Bronchus fibroblast of lung (primary cell): Measurements from ENCODE around the gene BRICD5. TPM values are rescaled to one million over a fixed set of nuclear protein-coding genes. Genes with fewer than 3 reads are reported as not detected.

Experiments used
- total RNA-seq: library from RNA; depleted of rRNA; stranded (reverse); fragments of >200 nt; gene quantifications from 2 replicates; pipeline ENCODE4 v1.2.3, GENCODE V29; 2015

The BRICD5 gene
- 1.3 and 2.7 TPM in 2 replicates for total RNA-seq

GRCh38 chr16:2210386-2211365 lies at the start of gene BRICD5:
TSS of gene BRICD5 (minus strand) at chr16:2210863. CDS start at chr16:2210833, 30 bp downstream.

GRCh38 chr16:2251296-2252111 lies 40.8 kb upstream of the BRICD5 start, which contains the start of gene ECI1:
TSS of gene ECI1 (minus strand) at chr16:2251587. CDS start at chr16:2251566, 21 bp downstream.

DNA sequence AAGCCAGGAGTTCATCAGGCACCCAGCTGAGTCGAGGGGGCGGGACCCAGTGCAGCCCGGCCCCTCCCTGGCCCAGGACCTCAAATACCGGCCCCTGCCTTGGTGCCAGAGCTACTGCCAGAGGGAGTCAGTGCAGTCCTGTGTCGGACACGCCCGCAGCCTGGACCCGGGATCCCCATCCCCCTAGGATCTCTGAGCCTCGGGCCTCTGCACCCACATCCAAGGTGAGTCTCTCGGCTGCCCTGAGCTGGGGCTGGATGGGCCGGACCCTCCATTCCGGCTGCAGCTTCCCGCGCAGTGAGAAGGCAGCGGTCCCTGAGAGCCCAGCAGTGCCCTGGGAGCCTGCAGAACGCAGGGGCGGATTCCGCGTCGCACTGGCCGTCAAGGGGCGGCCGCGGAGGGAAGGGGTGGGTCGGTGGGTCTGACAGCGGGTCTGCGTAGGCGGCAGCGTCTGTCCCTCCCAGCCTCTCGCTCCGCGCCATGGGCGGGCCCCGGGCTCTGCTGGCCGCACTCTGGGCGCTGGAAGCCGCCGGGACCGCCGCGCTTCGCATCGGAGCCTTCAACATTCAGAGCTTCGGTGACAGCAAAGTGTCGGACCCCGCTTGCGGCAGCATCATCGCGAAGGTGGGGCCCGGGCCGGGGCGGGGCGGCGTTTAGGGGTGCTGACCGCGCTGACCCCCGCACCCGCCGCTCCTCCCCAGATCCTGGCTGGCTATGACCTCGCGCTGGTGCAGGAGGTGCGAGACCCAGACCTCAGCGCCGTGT lies 25.9 kb upstream of the BRICD5 start, which contains the start of gene DNASE1L2:
Gene DNASE1L2, plus strand, starts transcription at position 108 of the 765 bp plus-strand sequence. Its CDS starts 373 bp downstream, at position 481.

GRCh38 chr16:2223221-2223941 lies 12.7 kb upstream of the BRICD5 start, which contains the start of gene E4F1:
TSS of gene E4F1 (plus strand) at chr16:2223591. CDS start at chr16:2223614, 23 bp downstream.

DNA sequence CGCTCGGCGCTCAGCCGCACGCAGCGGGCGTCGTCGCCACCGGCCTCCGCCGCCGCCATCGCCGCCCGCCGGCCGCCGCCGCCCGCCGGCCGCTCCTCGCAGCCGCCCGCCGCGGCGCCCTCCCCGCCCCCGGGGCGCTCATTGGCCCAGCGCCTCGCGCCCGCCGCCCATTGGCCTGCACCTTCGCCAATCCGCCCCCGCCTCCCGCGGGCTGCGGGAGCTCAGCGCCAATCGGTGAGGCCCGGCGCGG lies 4.0 kb upstream of the BRICD5 start, which contains the start of gene PGP:
Gene PGP, minus strand, starts transcription at position 122 of the 250 bp plus-strand sequence. Its CDS starts 63 bp downstream, at position 59.

DNA sequence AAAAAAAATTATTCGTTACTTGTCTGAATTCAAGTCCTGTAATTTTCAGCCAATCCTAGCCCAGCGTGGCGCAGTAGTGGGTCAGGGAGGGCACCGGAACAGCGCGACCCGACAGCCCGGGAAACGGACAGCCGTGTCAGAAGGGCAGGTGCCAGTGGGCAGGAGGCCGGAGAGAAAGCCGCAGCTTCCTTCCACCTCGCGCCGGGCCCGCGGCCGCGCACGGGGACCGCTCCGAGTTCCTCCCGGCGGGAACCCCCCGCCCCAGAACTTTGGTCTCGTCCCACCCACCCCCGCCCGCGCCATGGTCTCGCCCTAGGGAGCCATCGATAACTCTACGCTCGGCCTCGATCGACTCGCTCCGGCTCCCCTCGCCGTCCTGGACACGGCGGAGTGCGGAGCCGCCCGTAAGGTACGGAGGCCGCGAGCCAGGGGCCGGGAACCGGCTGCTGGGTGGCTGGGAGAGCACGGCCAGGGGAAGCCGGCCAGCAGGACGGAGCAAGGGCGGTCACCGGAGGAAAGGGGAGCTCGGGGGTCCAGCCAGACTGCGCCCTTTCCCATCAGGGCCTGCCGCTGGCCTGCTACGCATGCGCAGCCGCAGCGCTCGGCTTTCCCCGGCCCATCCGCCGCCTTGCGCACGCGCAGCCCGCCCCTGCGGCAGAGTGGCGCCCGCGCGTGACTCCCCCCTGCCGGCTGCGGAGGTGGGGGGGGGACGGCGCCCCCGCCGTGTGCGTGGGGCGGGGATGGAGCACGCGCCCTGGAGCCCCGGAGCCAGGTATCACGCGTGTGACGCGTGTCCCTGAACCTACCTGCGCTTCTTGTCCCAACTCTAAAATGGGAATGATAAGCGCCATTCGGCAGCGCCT lies 5.3 kb downstream of the BRICD5 start, which contains the start of gene MLST8:
Gene MLST8, plus strand, starts transcription at position 351 of the 863 bp plus-strand sequence. CDS start 632 bp downstream, outside the sequence.

DNA sequence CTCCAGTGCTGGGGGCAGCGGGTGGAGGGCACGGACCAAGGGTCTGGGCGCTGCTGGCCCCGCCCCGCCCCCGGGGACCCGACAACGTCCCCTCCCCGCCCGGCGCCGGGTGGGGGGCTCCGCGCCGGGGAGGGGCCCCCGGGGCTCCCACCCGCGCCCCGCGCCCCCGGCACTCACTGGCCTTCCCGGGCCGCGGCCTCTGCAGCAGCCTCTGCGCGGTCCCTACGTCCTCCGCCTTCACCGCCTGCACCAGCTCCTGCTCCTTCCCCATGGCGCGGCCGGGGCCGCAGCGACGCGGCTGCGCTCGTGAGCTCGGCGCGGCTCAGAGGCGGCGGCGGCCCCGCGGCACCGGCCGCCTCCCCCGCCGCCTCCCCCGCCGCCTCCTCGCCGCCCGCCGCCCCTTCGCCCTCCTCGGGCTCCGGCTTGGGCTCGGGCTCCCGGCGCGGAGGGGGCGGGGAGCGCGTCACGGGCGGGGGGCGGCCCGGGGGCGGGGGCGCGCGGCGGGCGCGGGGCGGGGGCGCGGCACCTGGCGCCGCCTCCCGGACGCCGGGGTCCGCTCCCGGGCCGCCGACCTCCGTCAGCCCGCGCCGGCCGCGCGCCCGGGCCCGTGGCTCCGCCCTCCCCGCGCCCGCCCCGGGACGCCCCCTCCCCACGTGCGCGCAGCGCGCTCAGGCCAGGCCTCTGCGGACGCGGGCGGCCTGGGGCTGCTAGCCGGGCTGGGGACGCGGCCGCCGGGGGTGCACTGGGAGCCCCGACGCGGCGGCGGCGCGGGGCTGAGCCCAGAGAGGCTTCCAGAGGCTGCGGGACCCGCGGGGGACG lies 14.3 kb downstream of the BRICD5 start, which contains the start of gene CASKIN1:
Gene CASKIN1, minus strand, starts transcription at position 444 of the 819 bp plus-strand sequence. Its CDS starts 173 bp downstream, at position 271.

Other genes starting within 250 kb of the BRICD5 start
- gene RPS2, start 246.0 kb downstream of the BRICD5 start, total RNA-seq: 4,271 and 4,630 TPM in 2 replicates
- gene RNF151, start 244.0 kb downstream of the BRICD5 start, total RNA-seq: not detected in 2 replicates
- 94.1 and 97.0 TPM in 2 replicates for gene TBL3, start 238.8 kb downstream of the BRICD5 start, total RNA-seq
- gene NOXO1, start 229.4 kb downstream of the BRICD5 start, total RNA-seq: not detected in 2 replicates
- 21.1 and 43.7 TPM in 2 replicates for gene GFER, start 226.7 kb downstream of the BRICD5 start, total RNA-seq
- gene SYNGR3, start 220.9 kb downstream of the BRICD5 start, total RNA-seq: 4.2 and 8.4 TPM in 2 replicates
- 44.0 and 45.6 TPM in 2 replicates for gene ZNF598, start 201.0 kb downstream of the BRICD5 start, total RNA-seq
- gene NPW, start 191.1 kb downstream of the BRICD5 start, total RNA-seq: 1.6 and 1.8 TPM in 2 replicates
- 47.4 and 58.7 TPM in 2 replicates for gene NHERF2, start 184.0 kb downstream of the BRICD5 start, total RNA-seq
- gene NTHL1, start 163.0 kb downstream of the BRICD5 start, total RNA-seq: 49.2 and 53.0 TPM in 2 replicates
- 36.0 and 55.9 TPM in 2 replicates for gene TSC2, start 162.9 kb downstream of the BRICD5 start, total RNA-seq
- gene PKD1, start 75.0 kb downstream of the BRICD5 start, total RNA-seq: 74.8 and 88.1 TPM in 2 replicates
- 1.5 and 3.3 TPM in 2 replicates for gene RAB26, start 62.2 kb downstream of the BRICD5 start, total RNA-seq
- 54.0 and 62.0 TPM in 2 replicates for gene TRAF7, start 55.1 kb downstream of the BRICD5 start, total RNA-seq
- under 0.01 TPM in 1 of 2 replicates, not detected in the other for gene CASKIN1, start 14.3 kb downstream of the BRICD5 start, total RNA-seq
- 80.4 and 86.6 TPM in 2 replicates for gene MLST8, start 5.4 kb downstream of the BRICD5 start, total RNA-seq
- 24.5 and 27.1 TPM in 2 replicates for gene PGP, start 4.0 kb upstream of the BRICD5 start, total RNA-seq
- 22.9 and 25.2 TPM in 2 replicates for gene E4F1, start 12.7 kb upstream of the BRICD5 start, total RNA-seq
- 0.15 and 1.0 TPM in 2 replicates for gene DNASE1L2, start 25.6 kb upstream of the BRICD5 start, total RNA-seq
- gene ECI1, start 40.7 kb upstream of the BRICD5 start, total RNA-seq: 54.3 and 66.3 TPM in 2 replicates
- 218 and 221 TPM in 2 replicates for gene RNPS1, start 57.3 kb upstream of the BRICD5 start, total RNA-seq
- 0.15 and 0.34 TPM in 2 replicates for gene ABCA3, start 129.9 kb upstream of the BRICD5 start, total RNA-seq
- gene CCNF, start 218.6 kb upstream of the BRICD5 start, total RNA-seq: 39.3 and 42.1 TPM in 2 replicates
- 23.8 and 25.9 TPM in 2 replicates for gene TEDC2, start 249.2 kb upstream of the BRICD5 start, total RNA-seq